HEK293 (cell line): Measurements from ENCODE around the gene GSK3B.

Experiments
- CTCF ChIA-PET: fragments of 350-600 bp; formaldehyde crosslinking; extraction: SDS; loops from one replicate; lab custom pipeline; 2021; ENCODE audit warnings: antibody characterized with exemption; lab: Yijun Ruan, JAX
- POLR2A ChIA-PET: fragments of 300-600 bp; formaldehyde crosslinking; extraction: SDS; loops from one replicate; lab custom pipeline; 2020; ENCODE audit warnings: antibody characterized with exemption, inconsistent platforms; lab: Yijun Ruan, JAX
- H3K27ac ChIP-seq: fragments of 200-500 bp; sonication (Bioruptor generic); 2 replicates; pipeline ENCODE4 v1.5.1; 2014; ENCODE audit warnings: low read depth, low read length, control low read depth, inconsistent platforms; ENCODE audit errors: extremely low read depth
- H3K36me3 ChIP-seq, 2 experiments: fragments of 200-500 bp in 1 of 2; sonication (Bioruptor generic) in 1 of 2; 1 replicate in 1 of 2; 2 replicates in 1 of 2; pipeline ENCODE4 v1.5.1; 2014 to 2017; ENCODE audit warnings: inconsistent platforms in 2 of 2, low read length in 2 of 2; ENCODE audit not compliant: control insufficient read depth in 2 of 2, insufficient read depth in 1 of 2
- H3K4me1 ChIP-seq: fragments of 200-500 bp; sonication (Bioruptor generic); 2 replicates; pipeline ENCODE4 v1.5.1; 2014; ENCODE audit warnings: mild to moderate bottlenecking, low read length, inconsistent platforms; ENCODE audit not compliant: control insufficient read depth, insufficient read depth
- H3K4me3 ChIP-seq: 2 replicates; pipeline ENCODE4 v1.5.1; 2011; ENCODE audit warnings: low read depth, mild to moderate bottlenecking, control low read depth, low read length, moderate library complexity
- H3K9me3 ChIP-seq: fragments of 200-500 bp; sonication (Bioruptor generic); 2 replicates; pipeline ENCODE4 v1.5.1; 2014; ENCODE audit warnings: low read depth, low read length, inconsistent platforms; ENCODE audit not compliant: control insufficient read depth, insufficient read depth
- ATF2 ChIP-seq: fragments of 450-650 bp; formaldehyde crosslinking; IDR thresholded peaks from 2 replicates; pipeline ENCODE4 v1.5.1; 2016; ENCODE audit warnings: missing biosample characterization, missing genetic modification characterization, low read depth
- EGR2 ChIP-seq: fragments of 450-650 bp; formaldehyde crosslinking; IDR thresholded peaks from 2 replicates; pipeline ENCODE4 v1.5.1; 2016; ENCODE audit warnings: low read depth, missing biosample characterization, missing genetic modification characterization
- FEZF1 ChIP-seq: fragments of 450-650 bp; formaldehyde crosslinking; IDR thresholded peaks from 2 replicates; pipeline ENCODE4 v1.5.1; 2016; ENCODE audit warnings: missing biosample characterization, missing genetic modification characterization
- HOXD13 ChIP-seq: sonication (generic); formaldehyde crosslinking; IDR thresholded peaks from 2 replicates; pipeline ENCODE4 v1.8.0; 2022; ENCODE audit warnings: missing genetic modification reagents, borderline replicate concordance
- KLF8 ChIP-seq: fragments of 450-650 bp; formaldehyde crosslinking; IDR thresholded peaks from 2 replicates; pipeline ENCODE4 v1.5.1; 2016; ENCODE audit warnings: missing biosample characterization, missing genetic modification characterization
- ZBTB7A ChIP-seq: fragments of 450-650 bp; formaldehyde crosslinking; IDR thresholded peaks from 2 replicates; pipeline ENCODE4 v1.5.1; 2016; ENCODE audit warnings: low read depth, missing biosample characterization, missing genetic modification characterization
- ZEB2 ChIP-seq: fragments of 450-650 bp; formaldehyde crosslinking; IDR thresholded peaks from 2 replicates; pipeline ENCODE4 v1.5.1; 2016; ENCODE audit warnings: missing biosample characterization, missing genetic modification characterization
- ZFP41 ChIP-seq: fragments of 450-650 bp; formaldehyde crosslinking; IDR thresholded peaks from 2 replicates; pipeline ENCODE4 v1.5.1; 2016; ENCODE audit warnings: missing biosample characterization, missing genetic modification characterization, borderline replicate concordance
- ZNF133 ChIP-seq: fragments of 450-650 bp; formaldehyde crosslinking; IDR thresholded peaks from 2 replicates; pipeline ENCODE4 v1.5.1; 2016; ENCODE audit warnings: missing biosample characterization, missing genetic modification characterization
- ZNF140 ChIP-seq: fragments of 450-650 bp; formaldehyde crosslinking; IDR thresholded peaks from 2 replicates; pipeline ENCODE4 v1.5.1; 2016; ENCODE audit warnings: missing biosample characterization, missing genetic modification characterization
- ZNF169 ChIP-seq: fragments of 450-650 bp; formaldehyde crosslinking; IDR thresholded peaks from 2 replicates; pipeline ENCODE4 v1.5.1; 2016; ENCODE audit warnings: missing biosample characterization, missing genetic modification characterization
- ZNF248 ChIP-seq: fragments of 450-650 bp; formaldehyde crosslinking; IDR thresholded peaks from 2 replicates; pipeline ENCODE4 v1.5.1; 2017; ENCODE audit warnings: missing biosample characterization, missing genetic modification characterization
- ZNF473 ChIP-seq: fragments of 450-650 bp; formaldehyde crosslinking; IDR thresholded peaks from 2 replicates; pipeline ENCODE4 v1.5.1; 2017; ENCODE audit warnings: missing biosample characterization, missing genetic modification characterization
- ZNF510 ChIP-seq: fragments of 450-650 bp; formaldehyde crosslinking; IDR thresholded peaks from 2 replicates; pipeline ENCODE4 v1.5.1; 2018; ENCODE audit warnings: mild to moderate bottlenecking, missing genetic modification characterization, missing biosample characterization; ENCODE audit not compliant: insufficient replicate concordance
- ZNF768 ChIP-seq: fragments of 450-650 bp; formaldehyde crosslinking; IDR thresholded peaks from 2 replicates; pipeline ENCODE4 v1.5.1; 2018; ENCODE audit warnings: missing biosample characterization, mild to moderate bottlenecking, missing genetic modification characterization
- ZNF785 ChIP-seq: fragments of 450-650 bp; formaldehyde crosslinking; IDR thresholded peaks from 2 replicates; pipeline ENCODE4 v1.5.1; 2016; ENCODE audit warnings: missing biosample characterization, missing genetic modification characterization
- ZNF830 ChIP-seq: fragments of 450-650 bp; IDR thresholded peaks from 2 replicates; pipeline ENCODE4 v1.5.0; 2018; ENCODE audit warnings: missing biosample characterization, missing genetic modification characterization, low read depth, mild to moderate bottlenecking, moderate library complexity
- ZXDB ChIP-seq: fragments of 450-650 bp; formaldehyde crosslinking; IDR thresholded peaks from 2 replicates; pipeline ENCODE4 v1.5.1; 2016; ENCODE audit warnings: missing biosample characterization, missing genetic modification characterization
- TF ChIP-seq, protein P1 (sequence below): fragments of 450-650 bp; formaldehyde crosslinking; IDR thresholded peaks from 2 replicates; pipeline ENCODE4 v1.5.1; 2016; ENCODE audit warnings: missing biosample characterization, missing genetic modification characterization
- TF ChIP-seq, protein P2 (sequence below): fragments of 450-650 bp; formaldehyde crosslinking; IDR thresholded peaks from 2 replicates; pipeline ENCODE4 v1.5.1; 2016; ENCODE audit warnings: missing biosample characterization, missing genetic modification characterization
- TF ChIP-seq, protein P3 (sequence below): sonication (generic); formaldehyde crosslinking; IDR thresholded peaks from 2 replicates; pipeline ENCODE4 v1.8.1; 2022; ENCODE audit warnings: mild to moderate bottlenecking, moderate library complexity, missing genetic modification reagents

Gene GSK3B

DNA sequence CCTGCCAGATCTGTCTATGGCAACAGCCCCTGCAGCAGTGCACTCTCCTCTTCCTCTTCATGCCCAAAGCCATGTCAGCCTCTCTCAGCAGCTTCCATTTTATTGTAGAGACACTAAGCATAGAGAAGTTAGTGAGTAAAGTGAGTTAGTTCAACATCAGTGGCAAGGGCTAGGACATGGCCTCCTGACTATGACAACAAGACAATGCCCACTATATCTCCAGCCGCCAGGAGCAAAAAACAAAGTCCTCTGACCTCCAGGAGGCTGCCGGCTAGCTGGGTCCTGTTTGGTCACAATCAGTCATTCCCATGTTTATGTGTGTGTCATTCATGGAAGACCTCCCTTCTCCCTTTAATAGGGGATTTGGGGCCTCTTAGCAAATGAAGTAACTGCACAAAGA lies 297.5 kb downstream of the GSK3B start:
- POLR2A ChIA-PET, result no interaction called here
- TF ChIP-seq, protein P1, sequence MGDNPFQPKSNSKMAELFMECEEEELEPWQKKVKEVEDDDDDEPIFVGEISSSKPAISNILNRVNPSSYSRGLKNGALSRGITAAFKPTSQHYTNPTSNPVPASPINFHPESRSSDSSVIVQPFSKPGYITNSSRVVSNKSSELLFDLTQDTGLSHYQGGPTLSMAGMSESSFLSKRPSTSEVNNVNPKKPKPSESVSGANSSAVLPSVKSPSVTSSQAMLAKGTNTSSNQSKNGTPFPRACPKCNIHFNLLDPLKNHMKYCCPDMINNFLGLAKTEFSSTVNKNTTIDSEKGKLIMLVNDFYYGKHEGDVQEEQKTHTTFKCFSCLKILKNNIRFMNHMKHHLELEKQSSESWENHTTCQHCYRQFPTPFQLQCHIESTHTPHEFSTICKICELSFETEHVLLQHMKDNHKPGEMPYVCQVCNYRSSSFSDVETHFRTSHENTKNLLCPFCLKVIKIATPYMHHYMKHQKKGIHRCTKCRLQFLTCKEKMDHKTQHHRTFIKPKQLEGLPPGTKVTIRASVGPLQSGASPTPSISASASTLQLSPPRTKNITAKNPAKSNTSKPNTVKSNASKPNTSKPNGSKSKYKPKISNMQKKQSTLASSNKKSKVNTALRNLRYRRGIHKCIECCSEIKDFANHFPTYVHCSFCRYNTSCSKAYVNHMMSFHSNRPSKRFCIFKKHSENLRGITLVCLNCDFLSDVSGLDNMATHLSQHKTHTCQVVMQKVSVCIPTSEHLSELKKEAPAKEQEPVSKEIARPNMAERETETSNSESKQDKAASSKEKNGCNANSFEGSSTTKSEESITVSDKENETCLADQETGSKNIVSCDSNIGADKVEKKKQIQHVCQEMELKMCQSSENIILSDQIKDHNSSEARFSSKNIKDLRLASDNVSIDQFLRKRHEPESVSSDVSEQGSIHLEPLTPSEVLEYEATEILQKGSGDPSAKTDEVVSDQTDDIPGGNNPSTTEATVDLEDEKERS (tag by site-specific recombination), result no peak
- no peak for TF ChIP-seq ZFP41 (tag by site-specific recombination)
- TF ChIP-seq ZNF510 (tag by site-specific recombination), result no peak
- no peak for TF ChIP-seq FEZF1
- H3K36me3 ChIP-seq, result no peaks in the 10 kb centered on the region
- H3K4me1 ChIP-seq, result no peaks in the 10 kb centered on the region
- H3K9me3 ChIP-seq, result no peaks in the 10 kb centered on the region
- H3K4me3 ChIP-seq, result no peak overlapping the region
- CTCF ChIA-PET, result no interaction called here
- H3K27ac ChIP-seq, result no peak overlapping the region

GRCh38 chr3:119796368-119796767 lies 297.9 kb downstream of the GSK3B start:
- TF ChIP-seq ZNF133 (tag by site-specific recombination) (no peak), ZXDB (tag by site-specific recombination) (no peak), ZNF473 (no peak), ZEB2 (no peak), KLF8 (tag by site-specific recombination) (no peak), ZNF169 (no peak), ZNF768 (tag by site-specific recombination) (no peak), ZNF830 (tag by site-specific recombination) (no peak), ZBTB7A (tag by site-specific recombination) (no peak), ZNF248 (tag by site-specific recombination) (no peak), HOXD13 (no peak), ZNF785 (tag by site-specific recombination) (no peak), ZNF140 (tag by site-specific recombination) (no peak), EGR2 (tag by site-specific recombination) (no peak), ATF2 (tag by site-specific recombination) (no peak), ZNF510 (tag by site-specific recombination) (no peak)
- TF ChIP-seq, protein P2, sequence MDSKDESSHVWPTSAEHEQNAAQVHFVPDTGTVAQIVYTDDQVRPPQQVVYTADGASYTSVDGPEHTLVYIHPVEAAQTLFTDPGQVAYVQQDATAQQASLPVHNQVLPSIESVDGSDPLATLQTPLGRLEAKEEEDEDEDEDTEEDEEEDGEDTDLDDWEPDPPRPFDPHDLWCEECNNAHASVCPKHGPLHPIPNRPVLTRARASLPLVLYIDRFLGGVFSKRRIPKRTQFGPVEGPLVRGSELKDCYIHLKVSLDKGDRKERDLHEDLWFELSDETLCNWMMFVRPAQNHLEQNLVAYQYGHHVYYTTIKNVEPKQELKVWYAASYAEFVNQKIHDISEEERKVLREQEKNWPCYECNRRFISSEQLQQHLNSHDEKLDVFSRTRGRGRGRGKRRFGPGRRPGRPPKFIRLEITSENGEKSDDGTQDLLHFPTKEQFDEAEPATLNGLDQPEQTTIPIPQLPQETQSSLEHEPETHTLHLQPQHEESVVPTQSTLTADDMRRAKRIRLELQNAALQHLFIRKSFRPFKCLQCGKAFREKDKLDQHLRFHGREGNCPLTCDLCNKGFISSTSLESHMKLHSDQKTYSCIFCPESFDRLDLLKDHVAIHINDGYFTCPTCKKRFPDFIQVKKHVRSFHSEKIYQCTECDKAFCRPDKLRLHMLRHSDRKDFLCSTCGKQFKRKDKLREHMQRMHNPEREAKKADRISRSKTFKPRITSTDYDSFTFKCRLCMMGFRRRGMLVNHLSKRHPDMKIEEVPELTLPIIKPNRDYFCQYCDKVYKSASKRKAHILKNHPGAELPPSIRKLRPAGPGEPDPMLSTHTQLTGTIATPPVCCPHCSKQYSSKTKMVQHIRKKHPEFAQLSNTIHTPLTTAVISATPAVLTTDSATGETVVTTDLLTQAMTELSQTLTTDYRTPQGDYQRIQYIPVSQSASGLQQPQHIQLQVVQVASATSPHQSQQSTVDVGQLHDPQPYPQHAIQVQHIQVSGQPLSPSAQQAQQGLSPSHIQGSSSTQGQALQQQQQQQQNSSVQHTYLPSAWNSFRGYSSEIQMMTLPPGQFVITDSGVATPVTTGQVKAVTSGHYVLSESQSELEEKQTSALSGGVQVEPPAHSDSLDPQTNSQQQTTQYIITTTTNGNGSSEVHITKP (tag by site-specific recombination), result no peak
- TF ChIP-seq, protein P3, sequence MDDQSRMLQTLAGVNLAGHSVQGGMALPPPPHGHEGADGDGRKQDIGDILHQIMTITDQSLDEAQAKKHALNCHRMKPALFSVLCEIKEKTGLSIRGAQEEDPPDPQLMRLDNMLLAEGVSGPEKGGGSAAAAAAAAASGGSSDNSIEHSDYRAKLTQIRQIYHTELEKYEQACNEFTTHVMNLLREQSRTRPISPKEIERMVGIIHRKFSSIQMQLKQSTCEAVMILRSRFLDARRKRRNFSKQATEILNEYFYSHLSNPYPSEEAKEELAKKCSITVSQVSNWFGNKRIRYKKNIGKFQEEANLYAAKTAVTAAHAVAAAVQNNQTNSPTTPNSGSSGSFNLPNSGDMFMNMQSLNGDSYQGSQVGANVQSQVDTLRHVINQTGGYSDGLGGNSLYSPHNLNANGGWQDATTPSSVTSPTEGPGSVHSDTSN, result no peak
- no peak overlapping the region for H3K27ac ChIP-seq
- ChIA-PET CTCF (no interaction called here), POLR2A (no interaction called here)
- no peaks in the 10 kb centered on the region for H3K9me3 ChIP-seq
- H3K4me1 ChIP-seq, result no peaks in the 10 kb centered on the region
- no peak overlapping the region for H3K4me3 ChIP-seq
- H3K36me3 ChIP-seq, result no peaks in the 10 kb centered on the region
